PC-9 (cell line): ENCODE measurements around the gene BOC. TPM values are rescaled to one million over a fixed set of nuclear protein-coding genes. Genes with fewer than 3 reads are reported as not detected.

Experiments used
- BruUV-seq: library from RNA; stranded (reverse); fragments of 400-500 nt; replicated peaks from 2 replicates; lab custom pipeline; 2021; lab: Mats Ljungman, UMichigan
- CTCF ChIA-PET: fragments of 300-600 bp; sonication (Branson Sonifier 250); formaldehyde crosslinking; loops from one replicate; lab custom pipeline; 2022; ENCODE audit warnings: antibody characterized with exemption; lab: Charles Lee
- POLR2A ChIA-PET: fragments of 300-600 bp; sonication (Branson Sonifier 250); formaldehyde crosslinking; loops from one replicate; lab custom pipeline; 2022; ENCODE audit warnings: antibody characterized with exemption; ENCODE audit not compliant: unreplicated experiment; lab: Charles Lee
- DNase-seq, 2 experiments: peaks; one replicate each; pipeline versions ENCODE4 v3.0.0 to v3.0.0-alpha.2; 2015 to 2022; ENCODE audit warnings: mixed read lengths in 1 of 2
- H2AFZ ChIP-seq: fragments of 200-600 bp; sonication (generic); 2 replicates; pipeline ENCODE4 v1.8.1; 2017; ENCODE audit warnings: antibody characterized with exemption
- H3F3A ChIP-seq: fragments of 200-600 bp; sonication (generic); 2 replicates; pipeline ENCODE4 v1.8.1; 2017; ENCODE audit warnings: antibody characterized with exemption, mild to moderate bottlenecking, low read depth; ENCODE audit not compliant: insufficient read depth
- H3K27ac ChIP-seq: fragments of 200-600 bp; sonication (generic); 2 replicates; pipeline ENCODE4 v1.6.1; 2016; ENCODE audit warnings: mixed run types
- H3K27me3 ChIP-seq: fragments of 200-600 bp; sonication (generic); 2 replicates; pipeline ENCODE4 v1.6.1; 2016; ENCODE audit warnings: low read depth, mixed run types; ENCODE audit not compliant: insufficient read depth
- H3K36me3 ChIP-seq: fragments of 200-600 bp; sonication (generic); 2 replicates; pipeline ENCODE4 v1.6.1; 2016; ENCODE audit warnings: low read depth, mixed run types
- H3K4me1 ChIP-seq: fragments of 200-600 bp; sonication (generic); replicated peaks from 2 replicates; pipeline ENCODE4 v1.6.1; 2016; ENCODE audit warnings: mixed run types; ENCODE audit not compliant: insufficient read depth
- H3K4me2 ChIP-seq: fragments of 200-600 bp; sonication (generic); 2 replicates; pipeline ENCODE4 v1.6.1; 2017; ENCODE audit warnings: mixed run types
- H3K4me3 ChIP-seq: fragments of 200-600 bp; sonication (generic); 2 replicates; pipeline ENCODE4 v1.6.1; 2016; ENCODE audit warnings: mixed run types
- H3K79me2 ChIP-seq: fragments of 200-600 bp; sonication (generic); 2 replicates; pipeline ENCODE4 v1.6.1; 2017; ENCODE audit warnings: low read depth, mixed run types
- H3K9me2 ChIP-seq: fragments of 200-600 bp; sonication (generic); 2 replicates; pipeline ENCODE4 v1.8.1; 2017; ENCODE audit warnings: mild to moderate bottlenecking; ENCODE audit not compliant: insufficient read depth
- H3K9me3 ChIP-seq: fragments of 200-600 bp; sonication (generic); 2 replicates; pipeline ENCODE4 v1.8.1; 2016; ENCODE audit warnings: low read depth; ENCODE audit not compliant: insufficient read depth
- H4K20me1 ChIP-seq: fragments of 200-600 bp; sonication (generic); 2 replicates; pipeline ENCODE4 v1.8.1; 2017; ENCODE audit not compliant: insufficient read depth
- EZH2 ChIP-seq: fragments of 200-600 bp; sonication (generic); IDR thresholded peaks from 2 replicates; pipeline ENCODE4 v1.8.0; 2017; ENCODE audit warnings: antibody characterized with exemption, low read depth
- intact Hi-C: fragments of 100-400 bp; cut with micrococcal nuclease; formaldehyde crosslinking; loops from one replicate; pipeline ENCODE4 v1.10.0; 2022; ENCODE audit not compliant: unreplicated experiment
- total RNA-seq: library from RNA; stranded (reverse); gene quantifications from 2 replicates; pipeline ENCODE4 v1.2.3, GENCODE V29; 2021
- TF ChIP-seq, protein P1 (sequence below): fragments of 200-600 bp; sonication (generic); conservative IDR thresholded peaks from 2 replicates; pipeline ENCODE4 v1.6.1; 2017; ENCODE audit warnings: mixed run types, antibody characterized with exemption, mild to moderate bottlenecking, moderate library complexity

The BOC gene
- total RNA-seq, 1 experiment from 2014 or later = 3.0 TPM

DNA sequence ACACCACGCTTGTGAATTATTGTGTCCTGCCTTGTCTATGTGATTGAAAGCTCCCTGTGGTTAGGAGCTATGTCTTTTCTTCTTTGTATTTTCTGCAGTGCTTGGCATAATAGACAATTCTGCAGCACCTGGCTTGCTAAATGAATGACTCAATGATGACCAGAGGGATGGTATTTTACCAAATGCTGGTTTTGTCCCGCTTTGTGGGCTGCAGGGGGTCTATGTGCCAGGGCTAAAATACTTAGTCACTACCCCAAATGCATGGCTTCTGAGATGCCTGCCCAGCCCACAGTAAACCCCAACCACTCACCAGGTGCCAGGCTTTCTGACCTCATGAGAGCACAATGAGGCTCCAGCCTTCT, 50.9 kb downstream of the BOC start:
- CTCF ChIA-PET = no interaction called here
- no peak overlapping the region for H3K4me2 ChIP-seq
- no TSS peak for BruUV-seq

DNA sequence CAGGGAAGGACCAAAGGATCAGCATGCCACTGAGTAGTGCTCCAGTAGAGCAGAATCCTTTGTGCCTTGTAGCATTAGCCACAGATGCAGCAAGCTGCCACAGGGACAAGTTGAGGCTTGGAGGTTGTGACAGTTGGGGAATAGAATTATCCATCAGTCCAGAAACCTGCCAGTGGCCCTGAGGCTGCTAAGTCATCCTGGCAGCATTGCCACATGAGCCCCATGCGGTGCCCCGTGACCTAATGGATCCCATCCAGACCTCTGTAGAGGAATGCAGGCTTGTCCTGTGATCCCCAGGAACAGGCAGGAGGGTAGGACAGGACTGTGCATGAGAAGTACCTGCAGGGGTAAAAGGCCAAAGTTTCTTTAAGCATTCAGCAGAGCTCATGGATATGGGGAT, 51.7 kb downstream of the BOC start:
- ChIA-PET POLR2A (interaction anchor here (0.8 kb wide), 1 partner anchor 174 kb away, joined by 10 read pairs; no protein-coding TSS in a partner anchor), CTCF (no interaction called here)
- DNase-seq = no peak
- no peak overlapping the region for H3K27ac ChIP-seq
- H3F3A ChIP-seq = no peaks in the 10 kb centered on the region
- TF ChIP-seq EZH2 = no peak
- TF ChIP-seq, protein P1, sequence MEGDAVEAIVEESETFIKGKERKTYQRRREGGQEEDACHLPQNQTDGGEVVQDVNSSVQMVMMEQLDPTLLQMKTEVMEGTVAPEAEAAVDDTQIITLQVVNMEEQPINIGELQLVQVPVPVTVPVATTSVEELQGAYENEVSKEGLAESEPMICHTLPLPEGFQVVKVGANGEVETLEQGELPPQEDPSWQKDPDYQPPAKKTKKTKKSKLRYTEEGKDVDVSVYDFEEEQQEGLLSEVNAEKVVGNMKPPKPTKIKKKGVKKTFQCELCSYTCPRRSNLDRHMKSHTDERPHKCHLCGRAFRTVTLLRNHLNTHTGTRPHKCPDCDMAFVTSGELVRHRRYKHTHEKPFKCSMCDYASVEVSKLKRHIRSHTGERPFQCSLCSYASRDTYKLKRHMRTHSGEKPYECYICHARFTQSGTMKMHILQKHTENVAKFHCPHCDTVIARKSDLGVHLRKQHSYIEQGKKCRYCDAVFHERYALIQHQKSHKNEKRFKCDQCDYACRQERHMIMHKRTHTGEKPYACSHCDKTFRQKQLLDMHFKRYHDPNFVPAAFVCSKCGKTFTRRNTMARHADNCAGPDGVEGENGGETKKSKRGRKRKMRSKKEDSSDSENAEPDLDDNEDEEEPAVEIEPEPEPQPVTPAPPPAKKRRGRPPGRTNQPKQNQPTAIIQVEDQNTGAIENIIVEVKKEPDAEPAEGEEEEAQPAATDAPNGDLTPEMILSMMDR = no peak
- no peaks in the 10 kb centered on the region; the same call in 1 of the 2 replicates for H3K27me3 ChIP-seq
- H3K9me2 ChIP-seq = no peaks in the 10 kb centered on the region
- H3K36me3 ChIP-seq = no peaks in the 10 kb centered on the region
- H3K4me3 ChIP-seq = no peak overlapping the region
- no peak overlapping the region for H2AFZ ChIP-seq
- H4K20me1 ChIP-seq = no peaks in the 10 kb centered on the region
- H3K4me2 ChIP-seq = no peak overlapping the region
- H3K9me3 ChIP-seq = no peaks in the 10 kb centered on the region
- no TSS peak for BruUV-seq
- no peaks in the 10 kb centered on the region for H3K4me1 ChIP-seq
- H3K79me2 ChIP-seq = no peaks in the 10 kb centered on the region
- intact Hi-C loops = no loop called here

More for the DNA sequence above, 50.9 kb downstream of the BOC start:
- Histone ChIP-seq H3K4me1 (no peaks in the 10 kb centered on the region), H3K27ac (no peak overlapping the region), H3K79me2 (no peaks in the 10 kb centered on the region), H3K9me3 (no peaks in the 10 kb centered on the region), H3K9me2 (no peaks in the 10 kb centered on the region), H3K4me3 (no peak overlapping the region), H2AFZ (no peak overlapping the region), H4K20me1 (no peaks in the 10 kb centered on the region), H3K36me3 (no peaks in the 10 kb centered on the region), H3F3A (no peaks in the 10 kb centered on the region), H3K27me3 (no peaks in the 10 kb centered on the region; the same call in 1 of the 2 replicates)
- no peak for TF ChIP-seq EZH2
- TF ChIP-seq, protein P1 = no peak
- intact Hi-C loops = no loop called here
- no peak for DNase-seq
- POLR2A ChIA-PET = no interaction called here

DNA sequence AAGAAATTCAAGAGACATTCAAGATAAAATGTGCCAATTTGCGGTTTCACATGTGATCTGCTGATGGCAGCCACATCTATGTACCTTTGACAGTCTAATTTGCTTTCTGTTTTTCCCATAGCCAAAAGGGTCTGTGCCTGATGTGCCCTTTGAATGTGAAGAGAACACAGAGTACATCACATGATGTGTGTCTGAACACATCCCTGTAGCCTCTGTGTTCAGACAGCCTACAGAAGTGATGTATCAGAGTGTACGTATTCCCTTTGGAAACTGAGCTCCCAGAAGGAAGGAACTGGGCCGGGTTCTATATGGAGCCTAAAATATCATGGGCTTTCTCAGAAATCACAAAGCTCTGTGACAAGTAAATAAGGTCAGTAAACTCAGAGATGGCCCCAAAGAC, 52.4 kb downstream of the BOC start:
- Histone ChIP-seq H3K79me2 (no peaks in the 10 kb centered on the region), H3K36me3 (no peaks in the 10 kb centered on the region), H3K27me3 (no peaks in the 10 kb centered on the region; the same call in 1 of the 2 replicates), H3K4me3 (no peak overlapping the region), H2AFZ (no peak overlapping the region), H3K9me3 (no peaks in the 10 kb centered on the region), H3K9me2 (no peaks in the 10 kb centered on the region), H3K27ac (no peak overlapping the region), H4K20me1 (no peaks in the 10 kb centered on the region), H3K4me1 (no peaks in the 10 kb centered on the region), H3K4me2 (no peak overlapping the region), H3F3A (no peaks in the 10 kb centered on the region)
- CTCF ChIA-PET = no interaction called here
- intact Hi-C loops = no loop called here
- POLR2A ChIA-PET = no interaction called here
- DNase-seq = no peak
- no peak for TF ChIP-seq EZH2
- TF ChIP-seq, protein P1 = no peak
- BruUV-seq = no TSS peak
